Measurements from ENCODE around the gene IFIT3.

Gene IFIT3

DNA sequence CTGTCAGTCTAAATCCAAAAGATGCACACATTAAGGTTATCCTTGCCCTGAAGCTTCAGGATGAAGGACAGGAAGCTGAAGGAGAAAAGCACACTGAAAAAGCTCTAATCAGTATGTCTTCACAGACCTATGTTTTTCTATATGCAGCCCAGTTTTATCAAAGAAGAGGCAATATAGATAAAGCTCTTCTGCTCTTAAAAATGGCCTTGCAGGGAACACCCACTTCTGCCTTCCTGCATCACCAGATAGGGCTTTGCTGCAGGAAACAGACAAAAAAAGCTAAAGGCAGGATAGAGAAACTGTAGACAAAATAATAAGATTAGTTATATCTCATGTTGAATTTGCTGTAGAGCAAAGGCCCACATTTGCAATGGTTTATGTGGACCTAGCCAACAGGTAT is 35.1 kb downstream of the IFIT3 start:
- no peak for FAIRE-seq

DNA sequence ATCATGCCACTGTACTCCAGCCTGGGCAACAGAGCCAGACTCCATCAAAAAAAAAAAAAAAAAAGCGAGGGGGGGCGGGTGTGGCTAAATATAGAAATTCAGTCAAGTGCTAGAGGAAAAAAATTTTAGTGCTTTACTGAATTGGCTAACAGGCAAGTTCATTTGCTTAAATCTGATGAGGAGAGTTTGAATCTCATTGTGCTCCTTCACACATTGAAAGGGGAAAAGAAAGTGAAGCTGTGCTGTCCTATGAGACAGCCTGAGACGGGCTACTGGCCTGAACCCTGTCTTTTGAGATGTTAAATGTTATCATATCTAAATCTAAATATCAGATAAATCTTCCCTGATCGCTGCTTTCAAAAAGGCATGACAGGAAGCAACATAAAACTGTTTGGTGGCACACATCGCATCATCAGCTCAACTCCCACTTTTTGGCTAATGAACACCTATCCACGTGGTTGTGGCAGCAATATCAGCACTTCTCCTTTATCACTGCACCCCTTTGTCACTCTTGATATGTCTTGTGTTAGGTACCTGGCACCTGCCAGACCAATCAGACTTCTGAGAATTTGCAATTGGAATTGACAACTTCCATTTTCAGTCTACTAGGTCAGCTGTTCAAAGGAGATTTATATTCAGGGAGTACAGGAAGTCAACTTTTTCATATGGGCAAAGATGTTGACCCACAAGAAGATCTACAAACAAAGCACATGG is 36.1 kb downstream of the IFIT3 start:
- FAIRE-seq: no peak

DNA sequence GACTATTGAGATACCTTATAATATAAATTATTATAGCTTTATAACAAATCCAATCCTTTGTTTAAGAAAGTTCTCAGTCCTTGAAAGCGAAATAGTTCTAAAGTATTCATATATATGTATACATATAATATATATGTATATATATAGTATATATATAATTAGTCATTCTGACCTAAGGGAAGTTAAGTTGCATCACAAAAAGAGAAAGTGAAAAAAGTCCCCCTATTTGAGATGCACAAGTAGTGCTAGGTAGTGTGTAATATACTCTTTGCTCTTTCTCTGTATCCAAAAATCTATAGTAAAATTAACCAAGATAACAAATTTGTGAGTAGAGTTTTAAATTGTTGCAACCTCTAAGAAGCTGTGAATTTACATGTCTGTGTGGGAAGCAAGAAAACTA is 36.7 kb downstream of the IFIT3 start:
- FAIRE-seq: no peak

DNA sequence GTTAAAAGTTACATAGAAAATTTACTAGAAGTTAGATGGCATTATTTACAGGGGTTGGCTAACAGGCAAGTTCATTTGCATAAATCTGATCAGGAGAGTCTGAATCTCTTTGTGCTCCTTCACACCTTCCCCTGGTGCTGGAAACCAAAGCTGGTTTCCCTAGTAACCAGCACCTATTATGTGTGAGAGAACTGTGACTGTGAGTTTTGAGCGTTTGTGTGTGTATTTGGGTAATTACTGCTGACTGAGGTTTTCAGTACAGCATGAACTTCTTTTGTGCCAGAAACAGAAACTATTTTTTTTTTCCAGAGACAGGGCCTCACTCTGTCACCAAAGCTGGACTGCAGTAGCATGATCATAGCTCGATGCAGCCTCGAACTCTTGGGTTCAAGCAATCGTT is 39.7 kb downstream of the IFIT3 start:
- FAIRE-seq: no peak

DNA sequence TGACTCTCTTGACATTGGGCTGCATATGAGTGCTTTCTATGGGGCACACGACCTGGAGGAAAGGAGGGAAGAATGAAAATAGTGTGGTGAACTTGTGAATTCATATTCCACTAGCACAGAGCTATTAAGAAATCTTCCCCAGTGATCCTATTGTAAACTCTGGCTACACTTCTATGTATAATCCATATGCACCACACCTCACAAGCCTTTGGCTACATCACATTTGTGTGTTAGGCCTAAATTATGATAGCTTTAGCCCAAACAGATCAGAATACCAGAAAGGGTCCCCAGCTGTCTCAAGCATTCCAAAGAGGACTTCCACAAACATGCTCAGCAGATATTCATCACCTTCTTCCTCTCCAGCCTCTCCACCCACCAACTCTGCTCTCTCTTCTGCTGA is 40.3 kb downstream of the IFIT3 start:
- no peak for FAIRE-seq

DNA sequence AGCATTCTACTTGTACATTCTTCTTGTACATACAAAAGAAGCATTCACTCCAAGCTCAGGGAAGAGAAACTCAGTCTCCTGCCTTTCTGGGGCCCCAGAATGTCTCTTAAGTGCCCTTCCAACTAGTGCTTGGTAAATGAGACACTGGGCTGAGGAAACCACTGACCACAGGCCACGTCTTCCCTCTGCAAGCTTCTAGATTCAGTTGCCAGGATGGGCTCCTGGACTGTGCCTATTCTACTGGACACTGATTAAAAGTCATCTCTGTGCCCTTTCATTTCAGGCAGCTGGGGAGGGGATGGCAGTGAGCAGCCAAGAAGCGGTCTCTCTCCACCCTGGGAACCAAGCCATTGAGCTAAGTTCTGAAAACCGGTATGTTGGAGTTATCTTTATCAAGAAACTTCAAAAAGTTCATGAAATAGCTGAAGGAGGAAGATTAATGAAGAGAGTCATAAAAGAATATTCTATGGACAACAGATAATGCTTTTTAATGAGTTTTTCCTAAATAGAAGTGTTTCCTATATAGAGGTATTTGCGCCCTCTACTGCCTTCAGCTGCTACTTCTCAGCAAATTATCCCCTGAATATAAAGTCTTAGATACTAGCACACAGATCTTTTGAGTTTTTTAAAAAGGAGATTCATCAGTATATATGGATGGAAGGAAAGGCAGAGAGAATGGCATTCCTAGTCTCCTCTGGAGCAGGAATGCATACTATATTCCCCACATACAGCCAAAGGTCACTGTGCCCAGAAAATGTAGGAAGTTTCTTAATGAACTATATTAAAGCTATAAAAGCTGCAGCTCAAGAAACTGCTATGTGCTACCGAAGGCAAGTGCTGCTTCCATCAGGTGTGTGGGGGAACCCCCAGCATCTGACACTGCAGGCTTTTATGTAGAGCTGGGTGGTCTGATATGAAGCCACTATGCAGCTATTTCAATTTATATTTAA is 41.6 kb downstream of the IFIT3 start:
- no peak for FAIRE-seq

DNA sequence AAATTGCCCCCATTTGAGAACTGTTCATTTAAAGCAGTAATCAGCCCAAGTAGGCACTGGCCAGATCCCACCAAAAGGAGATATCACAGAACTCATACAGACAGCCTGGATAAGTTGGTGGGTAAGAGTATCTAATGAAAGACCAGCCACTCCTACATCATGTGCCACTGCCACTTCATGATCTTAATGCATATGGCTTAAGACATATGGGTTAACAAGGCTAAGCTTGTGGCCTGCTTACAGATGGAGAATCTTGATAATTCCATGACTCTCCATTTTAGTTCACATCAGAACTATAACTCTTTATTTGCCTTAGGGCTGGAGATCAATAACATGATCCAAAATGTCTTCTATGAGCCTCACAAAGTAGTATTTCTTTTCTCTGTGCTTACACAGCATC is 43.3 kb downstream of the IFIT3 start:
- no peak for FAIRE-seq

DNA sequence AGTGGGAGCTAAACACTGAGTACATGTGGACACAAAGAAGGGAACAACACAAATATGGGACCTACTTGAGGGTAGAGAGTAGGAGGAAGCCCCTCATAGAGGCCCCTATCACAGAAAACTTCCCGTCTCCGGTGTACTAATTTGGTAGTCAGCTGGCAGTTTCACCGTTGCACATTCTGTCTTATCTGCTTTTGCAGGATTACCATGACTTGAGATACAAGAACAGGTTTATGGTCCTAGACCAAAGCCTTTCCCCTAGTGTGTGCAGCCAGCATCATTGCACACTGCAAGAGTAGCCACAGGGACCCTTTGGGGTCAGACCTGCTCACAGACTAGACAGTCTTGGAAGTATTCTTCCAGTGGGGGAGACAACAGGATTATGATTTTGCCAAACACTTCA is 44.2 kb downstream of the IFIT3 start:
- no peak for FAIRE-seq

DNA sequence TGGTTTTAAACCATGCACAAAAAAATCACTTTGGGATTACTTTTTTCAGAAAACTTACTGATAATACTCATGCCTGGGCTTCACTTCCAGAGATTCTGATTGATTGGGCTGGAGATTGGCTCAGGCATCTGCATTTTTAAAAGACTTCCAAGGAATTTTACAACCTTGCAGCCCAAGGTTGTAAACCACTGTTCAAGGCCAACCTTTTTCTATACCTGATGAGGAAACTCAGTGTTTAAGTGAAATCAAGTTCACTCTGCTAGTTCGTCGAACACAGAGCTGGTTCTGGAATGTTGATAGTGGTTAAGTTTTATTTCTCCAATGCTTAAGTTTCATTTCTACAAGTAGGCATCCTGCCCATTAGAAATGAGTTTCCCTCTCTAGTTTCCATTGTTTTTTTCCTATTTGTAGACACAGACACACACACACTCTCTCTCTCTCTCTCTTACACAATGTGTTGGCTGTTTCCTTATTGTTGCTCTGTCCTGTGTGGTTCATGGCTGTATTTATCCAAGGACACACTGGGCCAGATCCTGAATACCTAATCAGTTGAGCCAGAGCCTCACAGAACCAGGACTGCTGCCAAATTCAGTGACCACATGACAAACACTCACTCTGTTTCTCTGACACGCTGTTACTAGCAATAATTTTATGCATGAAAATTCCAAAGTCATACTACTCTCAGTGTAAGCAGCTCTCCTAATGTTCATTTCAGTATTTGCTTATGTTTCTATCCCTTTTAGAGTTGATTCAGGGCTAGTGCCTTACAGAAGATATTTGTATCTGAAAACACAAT is 46.3 kb downstream of the IFIT3 start:
- FAIRE-seq: no peak

DNA sequence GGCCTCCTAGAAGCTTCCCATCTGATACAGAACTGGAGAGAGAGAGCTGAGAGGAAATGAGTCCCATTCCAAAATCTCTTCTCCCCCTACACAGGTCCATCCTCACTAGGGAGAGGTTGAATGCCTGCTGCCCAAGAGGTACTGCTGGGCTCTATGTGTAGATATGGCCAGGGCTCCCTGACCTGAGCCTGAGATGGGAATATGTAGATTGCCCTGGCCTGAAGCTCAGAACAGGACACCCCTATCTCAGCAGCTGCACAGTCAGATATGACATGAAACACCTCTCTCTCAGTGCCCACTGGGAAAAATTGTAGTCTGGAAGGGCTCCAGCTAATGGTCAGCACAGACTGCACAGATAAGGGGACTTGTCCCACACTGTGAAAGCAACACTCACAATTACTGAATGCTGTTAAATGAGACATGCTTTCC is 46.9 kb downstream of the IFIT3 start:
- no peak for FAIRE-seq

DNA sequence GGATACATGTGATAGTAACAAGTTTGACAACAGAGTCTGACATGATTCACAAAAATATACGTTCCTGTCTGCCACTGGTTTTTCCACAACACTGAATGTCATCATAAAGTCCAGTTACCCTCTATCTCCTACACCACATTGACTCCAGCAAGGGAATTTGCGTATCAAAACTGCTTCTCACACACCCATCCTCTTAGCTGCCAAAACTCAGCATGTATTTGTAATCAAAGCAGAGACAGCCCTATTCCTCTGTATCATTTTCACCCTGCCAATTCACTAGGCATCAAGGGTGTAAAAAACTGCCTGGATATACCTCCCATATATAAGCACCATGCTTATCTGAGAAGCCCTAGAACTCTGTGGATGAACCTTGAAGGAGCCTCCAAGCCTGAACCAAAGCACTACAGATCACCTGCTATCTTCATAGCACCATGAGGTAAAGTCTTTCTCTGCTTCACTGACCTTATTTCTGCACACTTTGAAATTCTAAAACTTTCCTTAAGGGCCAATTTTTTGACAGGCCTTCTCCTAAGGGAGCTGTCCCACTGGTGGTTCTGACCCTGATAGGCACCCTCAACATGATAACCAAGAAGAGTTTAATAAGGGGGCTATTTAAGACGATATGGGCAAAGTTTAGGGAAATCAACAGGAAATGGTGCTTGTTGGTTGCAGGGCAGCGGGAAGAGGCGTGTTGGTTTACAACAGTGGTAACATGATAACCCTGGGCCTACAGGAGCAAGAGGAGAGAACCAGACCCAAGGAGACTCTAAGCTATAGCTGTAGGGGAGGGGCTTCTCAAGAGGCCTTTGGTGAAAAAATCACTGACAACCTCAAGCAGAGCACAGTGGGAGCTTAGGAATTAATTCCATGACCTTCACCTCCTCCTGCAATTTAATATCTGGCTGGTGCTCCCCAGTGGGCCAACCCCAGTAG is 50.2 kb downstream of the IFIT3 start, which contains the start of gene IFIT1B:
Gene IFIT1B, plus strand, starts transcription at position 352 of the 933 bp plus-strand sequence. Its CDS starts 80 bp downstream, at position 432.
- no peak for FAIRE-seq

DNA sequence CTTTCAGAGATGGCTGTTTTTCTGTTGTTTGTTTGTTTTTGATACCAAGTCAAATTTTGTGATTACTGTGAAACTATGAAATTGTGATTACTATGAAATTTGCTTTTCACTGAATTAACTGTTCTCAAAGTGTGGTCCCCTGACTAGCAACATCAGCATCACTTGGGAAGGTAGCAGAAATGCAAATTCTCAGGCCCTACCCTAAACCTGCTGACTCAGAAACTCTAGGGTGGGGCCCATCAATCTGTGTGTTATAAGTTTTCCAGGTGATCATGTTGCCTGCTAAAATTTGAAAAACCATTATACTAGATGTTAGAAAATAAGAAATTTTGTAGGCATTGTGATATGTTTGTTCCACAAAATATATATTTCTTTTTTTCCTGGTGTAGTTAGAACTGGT is 51.3 kb downstream of the IFIT3 start:
- FAIRE-seq: no peak

DNA sequence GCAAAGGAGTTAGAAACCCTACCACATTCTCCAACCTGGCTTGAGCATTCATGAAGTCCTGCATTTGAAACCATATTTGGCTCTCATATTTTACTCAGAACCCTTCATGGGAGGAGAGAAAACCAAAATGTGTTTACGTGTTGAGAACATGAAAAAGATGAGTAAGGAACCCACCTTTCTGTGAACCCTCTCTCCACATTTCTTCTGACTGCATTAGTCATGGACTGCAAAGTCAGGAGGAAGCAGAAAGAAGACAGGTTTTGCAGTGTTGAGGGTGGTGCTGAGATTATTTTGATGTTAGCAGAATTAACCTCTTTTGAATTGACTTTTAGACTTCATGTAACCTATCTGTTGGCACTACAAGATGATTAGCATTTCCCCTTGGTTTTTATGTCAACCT is 55.0 kb downstream of the IFIT3 start:
- FAIRE-seq: no peak

DNA sequence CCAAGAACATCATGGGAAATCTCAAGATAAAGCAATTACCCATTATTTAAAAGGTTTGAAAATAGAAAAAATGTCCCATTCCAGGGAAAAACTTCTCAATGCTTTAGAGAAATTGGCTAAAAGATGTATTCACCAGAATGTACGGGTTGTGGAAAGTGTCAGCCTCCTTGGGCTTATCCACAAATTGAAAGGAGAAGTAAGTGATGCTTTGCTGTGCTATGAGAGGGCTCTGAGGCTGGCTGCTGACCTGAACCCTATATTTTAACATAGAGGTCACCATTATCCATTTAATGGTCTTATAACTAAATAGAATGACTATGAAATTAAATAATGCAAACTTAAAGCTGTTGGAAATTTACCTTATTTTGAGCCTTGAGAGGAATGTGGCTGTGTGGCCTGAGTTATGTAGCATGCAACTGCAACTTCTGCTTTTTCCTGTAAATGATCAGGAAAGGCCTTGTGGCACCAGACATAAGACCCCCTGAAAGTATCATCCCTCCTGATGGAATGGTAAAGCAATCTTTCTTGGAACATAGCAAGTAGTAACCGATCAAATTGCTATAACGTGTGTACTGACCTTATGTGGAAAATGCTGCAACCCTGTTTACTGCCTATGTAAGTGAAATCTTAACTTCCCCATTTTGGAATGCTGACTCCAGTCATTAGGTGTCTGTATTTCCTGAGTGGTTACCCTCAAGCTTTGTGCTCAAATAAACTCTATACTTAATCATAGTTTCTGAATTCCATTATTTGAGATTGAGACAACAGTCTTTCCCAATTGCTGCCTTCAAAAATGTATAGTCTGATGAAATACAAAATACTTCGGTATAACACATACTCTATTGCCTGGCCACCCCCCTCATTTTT is 56.9 kb downstream of the IFIT3 start:
- FAIRE-seq: no peak

DNA sequence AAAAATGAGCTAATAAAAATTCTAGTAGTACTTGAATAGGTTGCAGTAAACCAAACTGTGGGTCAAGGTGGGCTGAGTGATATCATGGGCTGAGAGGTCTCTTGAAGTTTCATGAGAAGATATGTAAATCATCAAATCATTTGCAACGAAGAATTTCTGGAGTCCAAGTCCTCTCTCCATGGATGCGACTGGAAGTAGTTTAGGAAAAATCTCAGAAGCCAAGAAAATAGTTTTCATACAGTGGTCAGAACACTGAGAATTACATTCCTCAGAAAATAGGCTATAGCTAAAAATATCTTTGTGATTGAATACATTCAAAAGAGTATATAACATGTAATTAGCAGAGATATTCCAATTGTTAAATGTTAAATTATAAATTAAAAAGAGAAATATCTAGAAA is 61.0 kb downstream of the IFIT3 start:
- no peak for FAIRE-seq

DNA sequence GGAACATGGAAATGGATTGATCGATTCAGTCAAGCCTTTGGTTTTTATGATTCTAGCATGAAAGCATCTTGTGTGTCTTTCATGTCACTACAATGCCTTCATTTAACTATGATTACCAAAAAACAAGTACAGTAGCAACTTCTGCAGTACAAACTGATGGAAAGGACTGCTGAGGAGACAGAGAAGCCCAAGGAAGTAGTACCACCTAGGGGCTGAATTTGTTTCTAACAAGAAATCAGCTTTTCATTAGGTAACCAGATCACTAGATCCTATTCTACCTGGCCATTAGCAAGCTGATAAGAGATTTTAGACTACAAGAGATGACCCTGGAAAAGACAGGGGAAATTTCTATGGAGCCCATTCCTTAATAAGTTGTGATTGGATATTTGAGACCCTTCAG is 61.5 kb downstream of the IFIT3 start:
- FAIRE-seq: no peak

All from colon (tissue), 2 donors.